Large intestine (tissue), 3 donors: Measurements from ENCODE around the gene TMEM135. TPM values are rescaled to one million over a fixed set of nuclear protein-coding genes. Genes with fewer than 3 reads are reported as not detected.
"Not testable (repeated sequence)": the region's sequence is repeated elsewhere in the genome, so short reads cannot be mapped to it uniquely, and the experiment has no call there.

Experiments used
- DNase-seq, 2 donors: peaks; one replicate each; pipeline versions ENCODE4 v3.0.0 to v3.0.0-alpha.2; 2013
- H3K27ac ChIP-seq: one replicate; pipeline ENCODE4 v1.5.1; 2013; ENCODE audit warnings: low read length
- H3K27me3 ChIP-seq: 2 replicates; pipeline ENCODE4 v1.6.1; 2013; ENCODE audit warnings: low read length; ENCODE audit not compliant: control insufficient read depth, insufficient read depth
- H3K36me3 ChIP-seq: 2 replicates; pipeline ENCODE4 v1.6.1; 2013; ENCODE audit warnings: low read length; ENCODE audit not compliant: control insufficient read depth, insufficient read depth
- H3K4me1 ChIP-seq: one replicate; pipeline ENCODE4 v1.6.1; 2013; ENCODE audit warnings: low read length; ENCODE audit not compliant: control insufficient read depth, insufficient read depth
- H3K4me3 ChIP-seq: one replicate; pipeline ENCODE4 v1.5.1; 2013; ENCODE audit warnings: low read length
- H3K9me3 ChIP-seq: one replicate; pipeline ENCODE4 v1.6.1; 2013; ENCODE audit warnings: mild to moderate bottlenecking, low read depth, low read length, moderate library complexity; ENCODE audit not compliant: control insufficient read depth
- WGBS: methylation state at CpG from one replicate; pipeline ENCODE4 v1.1.5; 2013; ENCODE audit warnings: low lambda C conversion rate; ENCODE audit not compliant: insufficient coverage; 5-methylcytosine and 5-hydroxymethylcytosine counted together
- polyA plus RNA-seq: library from polyadenylated mRNA; unstranded; fragments of 120-200 nt; gene quantifications from one replicate; pipeline ENCODE4 v1.2.1, GENCODE V29; 2013

Gene TMEM135
- polyA plus RNA-seq, 1 donor, result 19.9 TPM

- no peaks in the 10 kb centered on the region for H3K36me3 ChIP-seq
- no peak overlapping the region for H3K27ac ChIP-seq
- H3K27me3 ChIP-seq, result no peaks in the 10 kb centered on the region
- WGBS, result 80% methylated on average over 2 of the region's 2 CpGs
- no peak for DNase-seq
- H3K9me3 ChIP-seq, result peaks cover 5% of the 10 kb centered on the region
- no peaks in the 10 kb centered on the region for H3K4me1 ChIP-seq
- no peak overlapping the region for H3K4me3 ChIP-seq
Measured at GRCh38 chr11:87137711-87138110, 100.0 kb downstream of the TMEM135 start.

GRCh38 chr11:87139475-87139874 lies 101.7 kb downstream of the TMEM135 start:
- no peak for DNase-seq
- no peak overlapping the region for H3K27ac ChIP-seq
- WGBS, result no CpG with 5 or more reads among the region's 1 CpG
- peaks cover 5% of the 10 kb centered on the region for H3K9me3 ChIP-seq
- no peak overlapping the region for H3K4me3 ChIP-seq
- no peaks in the 10 kb centered on the region for H3K4me1 ChIP-seq
- no peaks in the 10 kb centered on the region for H3K27me3 ChIP-seq
- no peaks in the 10 kb centered on the region for H3K36me3 ChIP-seq

- Histone ChIP-seq H3K36me3 (no peaks in the 10 kb centered on the region), H3K27ac (no peak overlapping the region), H3K4me1 (no peaks in the 10 kb centered on the region), H3K27me3 (no peaks in the 10 kb centered on the region), H3K9me3 (peaks cover 5% of the 10 kb centered on the region), H3K4me3 (no peak overlapping the region)
- WGBS, result 71% methylated on average over 1 of the region's 2 CpGs
- DNase-seq, result no peak
Measured at GRCh38 chr11:87141322-87141721, 103.6 kb downstream of the TMEM135 start.

DNA sequence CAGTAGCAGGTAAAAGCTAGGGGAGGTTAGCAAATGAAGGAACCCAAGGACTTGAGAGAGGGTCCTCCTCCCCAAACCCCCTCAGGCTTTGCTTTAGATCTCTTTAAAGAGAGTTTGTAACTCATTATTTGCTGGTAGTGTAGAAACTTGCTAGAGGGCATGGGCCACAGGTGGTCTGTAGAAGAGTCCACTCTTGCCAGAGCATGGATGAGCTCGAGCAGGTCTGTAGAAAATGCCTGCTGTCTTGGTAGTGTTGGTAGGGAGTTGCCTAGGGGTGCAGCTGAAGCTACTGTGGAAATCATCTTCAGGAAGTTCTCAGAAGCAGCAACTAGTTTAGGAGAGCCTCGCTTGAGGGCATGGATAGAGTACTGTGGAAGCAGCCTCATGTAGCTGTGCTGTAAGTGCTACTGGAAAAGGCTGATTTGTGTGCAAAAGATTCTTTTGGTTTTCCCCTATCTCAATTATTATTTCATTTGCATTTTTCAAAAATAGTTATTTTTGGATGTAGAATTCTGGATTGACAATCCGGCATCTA lies 104.3 kb downstream of the TMEM135 start:
- WGBS, result 55% methylated on average over 2 of the region's 3 CpGs
- Histone ChIP-seq H3K9me3 (peaks cover 5% of the 10 kb centered on the region), H3K27ac (no peak overlapping the region), H3K27me3 (no peaks in the 10 kb centered on the region), H3K4me3 (no peak overlapping the region), H3K36me3 (no peaks in the 10 kb centered on the region), H3K4me1 (no peaks in the 10 kb centered on the region)
- DNase-seq, result no peak

DNA sequence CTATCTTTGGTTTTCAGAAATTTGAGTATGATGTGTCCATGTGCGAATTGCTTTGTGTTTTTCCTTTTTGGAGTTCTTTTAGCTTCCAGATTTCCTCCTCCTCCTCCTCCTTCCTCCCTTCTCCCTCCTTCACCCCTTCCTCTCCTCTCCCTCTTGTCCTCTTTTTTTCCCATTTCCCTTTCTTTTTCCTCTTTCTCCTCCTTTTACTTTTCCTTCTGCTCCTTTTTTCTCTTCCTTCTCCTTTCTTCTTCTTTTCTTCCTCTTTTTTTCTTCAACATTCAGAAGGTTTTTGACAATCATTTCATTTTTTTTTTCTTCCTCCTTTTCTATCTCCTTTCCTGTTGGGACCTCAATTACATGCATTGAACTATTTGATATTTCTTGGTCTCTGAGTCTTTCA lies 104.9 kb downstream of the TMEM135 start:
- H3K36me3 ChIP-seq, result no peaks in the 10 kb centered on the region
- H3K27ac ChIP-seq, result no peak overlapping the region
- H3K4me3 ChIP-seq, result no peak overlapping the region
- no peak for DNase-seq
- no peaks in the 10 kb centered on the region for H3K27me3 ChIP-seq
- H3K4me1 ChIP-seq, result no peaks in the 10 kb centered on the region
- peaks cover 5% of the 10 kb centered on the region for H3K9me3 ChIP-seq
- 92% methylated on average over 1 of the region's 1 CpG for WGBS

GRCh38 chr11:87143641-87144040 lies 105.9 kb downstream of the TMEM135 start:
- Histone ChIP-seq H3K4me1 (no peaks in the 10 kb centered on the region), H3K9me3 (peaks cover 5% of the 10 kb centered on the region), H3K4me3 (no peak overlapping the region), H3K27ac (no peak overlapping the region), H3K36me3 (no peaks in the 10 kb centered on the region), H3K27me3 (no peaks in the 10 kb centered on the region)
- 100% methylated on average over 2 of the region's 4 CpGs for WGBS
- no peak for DNase-seq

DNA sequence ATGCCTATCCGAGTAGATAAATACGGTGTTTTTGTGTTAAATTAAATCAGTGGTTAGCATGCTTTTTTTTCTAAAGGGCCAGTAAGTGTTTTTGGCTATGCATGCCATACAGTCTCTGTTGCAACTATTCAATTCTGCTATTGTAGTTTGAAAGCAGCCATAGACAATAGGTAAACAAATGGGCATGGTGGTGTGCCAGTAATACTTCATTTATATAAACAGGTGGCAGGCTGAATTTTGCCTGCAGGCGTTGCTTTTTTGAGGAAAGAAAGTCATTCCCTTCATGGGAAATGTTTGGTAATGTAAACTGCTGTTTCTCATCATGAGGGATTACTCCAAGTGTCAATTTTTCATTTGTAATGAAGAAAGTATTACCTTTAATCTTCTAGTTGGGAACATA lies 106.5 kb downstream of the TMEM135 start:
- DNase-seq, result no peak
- 83% methylated on average over 2 of the region's 3 CpGs for WGBS
- H3K27me3 ChIP-seq, result no peaks in the 10 kb centered on the region

DNA sequence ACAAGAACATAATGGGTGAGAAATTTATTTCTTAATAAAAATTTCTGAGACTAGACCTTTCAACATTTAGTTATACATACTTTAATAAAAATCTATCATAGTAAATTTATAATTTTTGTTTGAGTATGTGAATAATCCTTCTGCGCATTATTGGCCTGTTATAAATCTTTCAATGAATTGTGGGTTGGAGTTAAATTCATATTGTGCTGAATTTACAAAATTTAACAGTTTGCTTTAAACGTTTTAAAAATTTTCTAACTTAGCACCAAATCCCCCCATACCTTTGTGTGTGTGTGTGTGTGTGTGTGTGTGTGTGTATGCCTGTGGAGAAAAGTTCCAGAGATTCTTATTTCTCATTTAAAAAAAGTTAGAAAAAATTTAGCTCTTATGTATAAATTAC lies 111.0 kb downstream of the TMEM135 start:
- H3K27me3 ChIP-seq, result no peaks in the 10 kb centered on the region
- no CpG with 5 or more reads among the region's 2 CpGs for WGBS
- no peaks in the 10 kb centered on the region for H3K4me1 ChIP-seq
- H3K27ac ChIP-seq, result no peak overlapping the region
- H3K9me3 ChIP-seq, result no peaks in the 10 kb centered on the region
- no peaks in the 10 kb centered on the region for H3K36me3 ChIP-seq
- H3K4me3 ChIP-seq, result no peak overlapping the region
- DNase-seq, result no peak

More for the DNA sequence above, 106.5 kb downstream of the TMEM135 start:
- H3K27ac ChIP-seq, result no peak overlapping the region
- peaks cover 5% of the 10 kb centered on the region for H3K9me3 ChIP-seq
- H3K4me1 ChIP-seq, result no peaks in the 10 kb centered on the region
- no peaks in the 10 kb centered on the region for H3K36me3 ChIP-seq
- H3K4me3 ChIP-seq, result no peak overlapping the region

GRCh38 chr11:87149782-87150181 lies 112.0 kb downstream of the TMEM135 start:
- not testable (repeated sequence) for H3K27me3 ChIP-seq, H3K27ac ChIP-seq, DNase-seq, H3K36me3 ChIP-seq, H3K4me3 ChIP-seq, H3K9me3 ChIP-seq, H3K4me1 ChIP-seq
- no CpG with 5 or more reads among the region's 7 CpGs for WGBS

DNA sequence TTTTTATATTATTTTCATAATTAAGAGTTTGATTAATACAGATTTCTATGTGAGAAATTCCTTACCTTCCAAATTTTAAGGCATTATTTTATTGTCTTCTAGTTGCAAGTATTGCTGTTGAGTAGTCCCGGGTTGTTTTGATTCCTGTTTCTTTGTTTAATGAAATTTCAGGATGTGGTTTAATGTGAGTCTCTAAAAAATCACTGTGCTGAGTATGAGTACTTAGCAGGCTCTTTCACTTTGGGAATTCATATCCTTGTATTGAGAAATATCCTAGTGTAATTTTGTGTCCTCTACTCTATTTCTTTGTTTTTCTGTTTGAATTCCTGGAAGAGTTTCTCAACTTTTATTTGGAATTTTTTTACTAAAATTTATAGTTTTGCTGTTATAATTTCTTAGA lies 113.2 kb downstream of the TMEM135 start:
- no peak overlapping the region for H3K4me3 ChIP-seq
- no peaks in the 10 kb centered on the region for H3K27me3 ChIP-seq
- no peaks in the 10 kb centered on the region for H3K36me3 ChIP-seq
- no peaks in the 10 kb centered on the region for H3K9me3 ChIP-seq
- WGBS, result no CpG with 5 or more reads among the region's 1 CpG
- H3K4me1 ChIP-seq, result no peaks in the 10 kb centered on the region
- no peak for DNase-seq
- no peak overlapping the region for H3K27ac ChIP-seq

DNA sequence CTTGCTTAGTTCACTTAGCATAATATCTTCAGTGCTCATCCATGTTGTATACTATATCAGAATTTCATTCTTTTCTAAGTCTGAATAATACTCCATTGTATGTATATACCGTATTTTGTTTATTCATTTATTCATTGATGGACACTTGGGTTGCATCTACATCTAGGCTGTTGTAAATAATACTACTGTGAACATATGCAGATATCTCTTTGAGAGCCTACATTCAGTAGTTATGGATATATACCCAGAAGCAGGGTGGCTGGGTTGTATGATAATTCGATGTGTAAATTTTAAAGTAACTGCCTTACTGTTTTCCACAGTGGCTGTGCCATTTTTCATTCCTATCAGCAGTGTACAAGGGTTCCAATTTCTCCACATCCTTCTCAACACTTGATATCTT lies 116.5 kb downstream of the TMEM135 start:
- no peak for DNase-seq
- no peaks in the 10 kb centered on the region for H3K36me3 ChIP-seq
- no peak overlapping the region for H3K4me3 ChIP-seq
- no peaks in the 10 kb centered on the region for H3K4me1 ChIP-seq
- H3K9me3 ChIP-seq, result no peaks in the 10 kb centered on the region
- WGBS, result no CpG with 5 or more reads among the region's 2 CpGs
- H3K27ac ChIP-seq, result no peak overlapping the region
- no peaks in the 10 kb centered on the region for H3K27me3 ChIP-seq
